ENCODE data around the gene BRINP1.

BRINP1 gene, protein sequence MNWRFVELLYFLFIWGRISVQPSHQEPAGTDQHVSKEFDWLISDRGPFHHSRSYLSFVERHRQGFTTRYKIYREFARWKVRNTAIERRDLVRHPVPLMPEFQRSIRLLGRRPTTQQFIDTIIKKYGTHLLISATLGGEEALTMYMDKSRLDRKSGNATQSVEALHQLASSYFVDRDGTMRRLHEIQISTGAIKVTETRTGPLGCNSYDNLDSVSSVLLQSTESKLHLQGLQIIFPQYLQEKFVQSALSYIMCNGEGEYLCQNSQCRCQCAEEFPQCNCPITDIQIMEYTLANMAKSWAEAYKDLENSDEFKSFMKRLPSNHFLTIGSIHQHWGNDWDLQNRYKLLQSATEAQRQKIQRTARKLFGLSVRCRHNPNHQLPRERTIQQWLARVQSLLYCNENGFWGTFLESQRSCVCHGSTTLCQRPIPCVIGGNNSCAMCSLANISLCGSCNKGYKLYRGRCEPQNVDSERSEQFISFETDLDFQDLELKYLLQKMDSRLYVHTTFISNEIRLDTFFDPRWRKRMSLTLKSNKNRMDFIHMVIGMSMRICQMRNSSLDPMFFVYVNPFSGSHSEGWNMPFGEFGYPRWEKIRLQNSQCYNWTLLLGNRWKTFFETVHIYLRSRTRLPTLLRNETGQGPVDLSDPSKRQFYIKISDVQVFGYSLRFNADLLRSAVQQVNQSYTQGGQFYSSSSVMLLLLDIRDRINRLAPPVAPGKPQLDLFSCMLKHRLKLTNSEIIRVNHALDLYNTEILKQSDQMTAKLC

DNA sequence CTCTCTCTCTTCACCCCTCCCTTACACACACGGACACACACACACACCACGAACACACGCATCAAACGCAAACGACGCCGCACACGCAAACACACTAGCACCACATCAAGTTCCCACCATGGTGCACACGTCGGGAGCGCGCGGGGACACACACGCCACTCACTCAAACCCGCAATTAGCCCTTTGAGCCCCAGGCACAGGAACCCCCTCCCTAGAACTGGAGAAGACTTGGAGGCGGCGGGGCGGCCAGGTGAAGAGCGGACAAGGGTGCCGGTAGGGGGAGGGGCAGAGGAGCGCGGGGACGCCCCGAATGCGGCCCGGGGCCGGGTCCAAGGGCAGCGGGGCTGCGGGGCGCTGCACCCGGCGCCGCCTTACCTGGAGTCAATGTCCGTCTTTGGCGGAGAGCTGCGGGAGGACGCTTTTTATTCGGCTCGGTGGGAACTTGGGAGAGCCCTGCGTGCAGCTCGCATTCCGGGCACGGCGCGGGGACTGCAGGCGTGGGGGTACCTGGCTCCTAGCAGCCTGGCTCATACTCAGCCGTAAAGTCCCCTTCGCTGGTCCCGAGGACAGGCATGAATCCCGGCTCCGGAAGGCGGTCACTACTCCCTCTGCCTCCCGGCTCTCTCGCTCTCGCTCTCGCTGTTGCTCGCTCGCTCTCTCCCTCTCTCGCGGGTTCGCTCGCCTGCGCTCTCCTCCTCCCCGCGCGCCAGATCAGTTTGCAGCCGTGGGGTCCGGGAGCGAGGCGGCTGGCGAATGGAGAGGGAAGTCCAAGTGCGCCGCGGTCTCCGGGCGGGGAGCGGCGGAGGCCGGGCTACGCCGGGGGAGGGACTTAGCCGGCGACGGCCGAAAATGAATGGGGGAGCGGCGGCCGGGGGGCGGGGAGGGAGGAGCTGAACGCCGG is at the start of gene BRINP1:
TSS of gene BRINP1 (minus strand) at position 755 of the 901 bp plus-strand sequence. CDS start 56,080 bp downstream, outside the sequence.
- no peak for DNase-seq

DNA sequence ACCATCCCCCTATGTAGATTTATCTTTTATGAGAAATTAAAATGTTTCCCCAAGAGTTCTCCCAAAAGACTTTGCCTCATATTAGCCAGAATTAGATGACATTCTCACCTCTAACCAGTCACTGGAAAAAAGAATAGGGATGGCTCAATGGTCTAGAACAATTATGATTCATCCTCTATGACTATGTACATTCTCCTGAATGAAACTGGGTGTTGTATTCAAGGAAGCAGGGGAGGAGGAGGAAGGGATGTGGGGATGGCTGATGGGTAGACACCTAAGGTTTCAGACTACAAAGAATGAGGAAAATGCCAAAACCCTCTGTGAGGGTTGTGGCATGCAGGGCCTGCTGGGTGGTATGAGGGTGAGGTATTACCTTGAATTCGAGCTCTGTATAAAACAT is 49.5 kb upstream of the BRINP1 start:
- no peak for DNase-seq

DNA sequence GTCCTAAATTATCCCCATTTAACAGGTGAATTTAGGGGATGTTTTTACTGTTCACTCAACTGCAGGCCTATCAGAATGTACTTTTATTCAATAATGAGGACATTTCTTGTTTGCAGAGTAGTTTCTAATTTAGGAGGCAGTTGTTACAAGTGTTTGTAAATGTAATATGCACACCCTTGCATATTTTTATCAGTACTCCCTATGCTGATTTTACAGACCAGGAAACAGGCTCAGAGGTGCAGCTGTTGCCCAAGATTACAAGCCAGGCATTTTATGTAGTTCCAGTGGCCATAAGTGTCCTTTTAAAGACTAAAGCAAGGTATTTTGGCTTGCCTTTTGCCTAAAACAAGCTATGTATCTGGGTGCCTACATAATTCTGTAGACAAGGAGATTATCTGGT is 47.6 kb upstream of the BRINP1 start:
- DNase-seq: no peak

DNA sequence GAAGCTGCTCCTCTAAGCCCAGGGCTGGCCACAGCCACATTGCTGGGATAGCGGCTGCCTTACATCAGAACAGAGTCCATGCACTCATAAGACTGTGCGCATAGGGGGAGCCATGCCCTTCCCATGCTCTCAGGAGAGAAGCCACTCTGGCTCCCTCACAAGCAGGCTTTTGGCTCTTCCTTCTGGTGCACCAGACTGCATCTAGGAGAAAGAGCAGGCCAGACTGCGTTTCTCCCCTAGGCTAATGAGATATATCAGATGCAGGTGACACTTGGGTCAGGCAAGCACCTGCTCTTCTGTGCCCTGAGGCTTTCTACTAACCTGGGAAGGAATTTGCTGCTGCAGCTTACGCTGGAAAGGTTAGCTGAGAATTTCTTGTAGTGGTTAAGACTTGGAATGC is 43.2 kb upstream of the BRINP1 start:
- no peak for DNase-seq

DNA sequence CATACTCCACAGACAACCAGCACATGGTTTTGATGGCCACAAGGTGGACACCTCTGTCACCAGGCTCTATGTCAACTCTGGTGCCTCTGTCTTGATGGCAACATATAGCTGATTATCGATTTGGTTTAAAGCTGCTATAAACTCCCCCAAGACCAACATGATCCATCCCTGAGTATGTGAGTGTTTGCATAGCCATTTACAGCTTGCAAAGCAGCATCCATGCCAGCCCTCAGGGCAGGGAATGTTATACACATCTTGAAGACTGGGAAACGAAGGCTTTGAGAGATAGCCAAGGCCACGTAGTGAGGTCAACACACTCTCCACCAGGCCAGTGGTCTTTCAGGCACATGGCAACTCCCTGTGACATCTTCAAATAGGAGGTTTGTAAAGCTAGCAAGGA is 40.3 kb upstream of the BRINP1 start:
- DNase-seq: no peak

DNA sequence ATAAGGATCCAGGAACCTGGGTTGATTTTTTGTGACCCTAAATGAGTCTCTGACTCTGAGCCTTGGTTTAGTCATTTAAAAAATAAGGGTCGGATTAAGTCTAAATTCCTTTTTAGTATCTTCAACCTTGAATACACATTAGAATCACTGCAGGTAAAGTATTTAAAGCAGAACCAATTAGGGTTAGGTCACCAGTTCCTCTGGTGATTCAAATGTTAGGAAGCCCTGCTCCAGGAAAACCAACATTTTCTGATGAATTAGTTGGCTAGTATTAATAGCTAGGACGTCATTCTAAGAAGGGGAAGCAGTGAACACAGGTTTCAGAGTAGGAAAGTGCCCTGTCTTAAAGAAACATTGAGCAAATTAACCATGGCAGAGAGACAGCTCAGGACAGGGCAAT is 31.4 kb upstream of the BRINP1 start:
- no peak for DNase-seq

DNA sequence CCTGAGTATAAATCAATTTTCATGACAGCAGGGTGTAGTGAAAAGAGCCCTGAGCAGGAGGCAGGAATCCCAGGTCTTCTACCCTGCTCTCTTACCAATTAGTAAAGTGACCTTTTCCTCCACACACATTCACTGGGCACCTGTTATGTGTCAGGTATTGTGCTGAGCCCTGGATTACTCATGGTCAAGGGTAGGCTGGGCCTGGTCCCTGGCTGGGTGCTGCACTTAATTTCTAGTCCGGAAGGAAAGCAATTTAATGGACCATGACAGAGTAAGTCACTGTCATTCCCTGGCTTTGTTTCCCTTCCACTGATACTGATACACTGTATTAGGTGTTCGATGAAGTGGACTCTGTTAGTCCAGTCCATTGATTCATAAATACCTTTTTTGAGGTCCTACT is 29.1 kb upstream of the BRINP1 start:
- DNase-seq: no peak

DNA sequence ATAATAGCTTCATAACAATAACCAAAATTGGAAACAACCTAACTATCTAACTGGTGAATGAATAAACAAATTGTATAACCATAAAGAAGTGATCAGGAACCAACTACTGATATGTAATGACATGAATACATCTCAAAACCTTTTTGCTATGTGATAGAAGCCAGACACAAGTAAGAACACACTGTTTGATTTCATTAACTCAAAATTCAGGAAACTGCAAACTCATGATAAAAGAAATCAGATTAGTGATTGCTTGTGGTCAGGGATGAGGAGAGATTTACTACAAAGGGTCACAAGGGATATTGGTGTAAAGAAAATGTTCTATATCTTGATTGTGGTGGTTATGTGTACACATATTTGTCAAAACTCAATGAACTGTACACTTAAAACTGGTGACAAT is 22.6 kb upstream of the BRINP1 start:
- no peak for DNase-seq

DNA sequence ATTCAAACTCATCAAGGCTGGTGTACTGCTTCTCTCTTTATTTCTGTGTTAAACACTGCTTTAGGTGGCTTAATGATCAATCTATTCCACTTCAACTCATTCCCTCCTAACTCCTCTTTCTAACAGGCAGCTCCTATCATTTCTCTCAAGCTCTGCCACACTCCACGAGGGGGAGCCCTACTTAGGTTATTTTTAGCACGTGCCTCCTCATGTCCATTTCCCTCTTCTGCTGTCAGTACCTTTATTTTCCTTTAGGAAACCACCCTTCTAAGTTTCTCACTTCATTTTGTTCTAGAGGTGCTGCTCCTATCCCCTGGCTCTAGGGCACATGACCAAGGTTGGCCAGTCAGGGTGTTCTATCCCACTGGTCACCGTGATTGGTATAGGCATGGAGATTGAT is 6.7 kb upstream of the BRINP1 start:
- no peak for DNase-seq

DNA sequence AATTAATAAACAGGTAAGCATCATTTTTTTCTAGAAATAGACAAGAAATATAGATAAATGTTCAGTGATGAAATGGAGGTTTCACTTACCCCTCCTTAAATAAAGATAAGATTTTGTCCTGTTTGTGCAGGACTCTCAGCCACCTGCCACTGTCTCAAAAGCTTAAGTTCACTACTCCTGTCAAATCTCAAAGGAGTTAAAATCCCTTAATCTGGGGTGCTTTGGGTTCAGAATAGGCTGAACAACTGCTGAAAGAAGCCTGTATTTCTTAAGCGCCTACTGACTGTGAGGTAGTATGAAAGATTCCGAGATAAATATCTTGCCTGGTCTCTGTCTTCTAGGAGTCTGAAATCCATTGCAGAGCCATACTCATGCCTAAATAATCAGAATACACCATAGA is 3.7 kb upstream of the BRINP1 start:
- no peak for DNase-seq

DNA sequence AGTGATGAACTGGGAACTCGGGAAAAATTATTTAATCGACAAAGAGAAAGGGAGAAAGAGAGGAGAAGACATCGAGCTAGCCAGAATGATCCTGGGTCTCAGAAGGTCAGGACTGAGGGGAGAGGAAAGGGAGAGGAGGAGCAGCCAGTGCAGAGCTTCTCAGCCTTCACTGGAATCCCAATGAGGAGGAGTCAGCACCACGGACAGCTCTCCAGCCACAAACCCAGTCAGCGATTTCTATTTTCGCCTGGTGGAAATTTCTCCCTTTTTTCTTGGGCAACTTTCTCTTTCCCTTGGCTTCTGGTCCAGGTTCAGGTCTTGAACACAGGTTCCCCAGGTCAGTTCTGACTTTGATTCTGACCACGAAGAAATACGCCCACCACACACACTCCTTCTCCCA is 1.6 kb upstream of the BRINP1 start:
- no peak for DNase-seq

DNA sequence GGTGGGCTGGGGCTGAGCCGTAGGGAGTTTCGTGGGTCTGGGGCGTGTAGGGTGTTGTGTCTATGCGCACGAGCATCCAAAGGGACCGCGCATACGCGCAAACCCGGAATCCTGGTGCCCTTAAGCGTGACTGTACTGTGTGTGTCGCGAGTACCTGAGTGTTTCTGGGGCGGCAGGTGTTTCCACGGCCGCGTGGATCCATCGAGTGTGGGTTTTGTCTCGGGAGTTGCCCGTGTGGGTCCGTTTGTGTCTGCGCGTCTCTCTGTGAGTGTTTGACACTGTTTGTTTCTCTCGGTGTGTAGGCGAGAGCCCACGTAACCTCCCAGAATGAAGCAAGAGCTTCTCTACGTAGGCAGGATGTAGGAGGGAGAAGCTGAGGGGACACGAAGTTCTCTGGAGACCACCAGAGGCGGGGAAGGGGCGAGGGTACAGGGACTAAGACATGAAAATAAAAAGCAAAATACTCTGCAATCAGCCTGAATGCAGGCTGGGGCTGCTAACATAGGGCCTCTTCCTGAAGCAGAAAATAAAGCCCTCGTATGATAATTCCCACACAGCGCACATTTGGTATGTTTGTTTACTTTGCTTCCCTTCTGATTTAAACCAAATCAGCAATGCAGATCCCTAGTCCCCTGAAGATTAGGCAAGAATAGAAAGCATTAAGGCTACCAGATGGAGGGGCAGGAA is 588 bp upstream of the BRINP1 start:
- DNase-seq: no peak

DNA sequence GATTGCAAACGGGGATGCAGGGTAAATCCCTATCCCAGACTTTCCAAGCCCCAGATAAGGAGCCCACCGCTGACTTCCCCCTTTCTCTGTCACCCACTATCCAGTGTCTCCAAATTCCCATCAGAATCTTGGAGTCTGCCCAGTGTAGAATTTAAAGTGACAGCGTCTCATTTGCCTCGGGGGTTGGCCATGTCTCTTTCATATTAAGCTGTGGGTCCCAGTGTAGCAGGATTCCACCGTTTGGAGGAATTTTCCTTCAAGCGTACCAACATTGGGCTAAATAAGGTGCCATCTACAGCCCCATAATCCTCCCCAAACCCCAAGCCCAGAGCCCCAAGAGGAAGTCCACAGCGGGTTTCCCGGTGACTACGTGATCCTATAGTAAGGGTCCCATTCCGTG is 1.1 kb downstream of the BRINP1 start:
- DNase-seq: no peak

DNA sequence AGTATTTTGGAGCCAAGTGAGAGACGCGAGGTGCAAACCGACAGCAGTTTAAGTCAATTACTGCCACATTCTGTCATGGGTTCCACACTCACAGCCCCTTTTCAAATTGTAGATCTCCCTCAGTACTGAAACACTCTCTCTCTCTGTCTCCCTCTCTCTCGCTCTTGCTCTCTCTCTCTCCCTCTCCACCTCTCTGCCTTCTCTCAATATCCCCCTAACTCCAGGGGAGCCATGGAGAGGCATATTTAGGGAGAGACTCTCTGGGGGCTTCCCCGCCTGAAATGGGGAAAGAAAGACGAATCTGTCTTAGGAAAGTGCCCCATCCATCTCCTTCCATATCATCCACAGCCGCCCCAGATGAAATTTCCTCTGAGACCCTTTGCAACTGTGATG is 1.6 kb downstream of the BRINP1 start:
- no peak for DNase-seq

DNA sequence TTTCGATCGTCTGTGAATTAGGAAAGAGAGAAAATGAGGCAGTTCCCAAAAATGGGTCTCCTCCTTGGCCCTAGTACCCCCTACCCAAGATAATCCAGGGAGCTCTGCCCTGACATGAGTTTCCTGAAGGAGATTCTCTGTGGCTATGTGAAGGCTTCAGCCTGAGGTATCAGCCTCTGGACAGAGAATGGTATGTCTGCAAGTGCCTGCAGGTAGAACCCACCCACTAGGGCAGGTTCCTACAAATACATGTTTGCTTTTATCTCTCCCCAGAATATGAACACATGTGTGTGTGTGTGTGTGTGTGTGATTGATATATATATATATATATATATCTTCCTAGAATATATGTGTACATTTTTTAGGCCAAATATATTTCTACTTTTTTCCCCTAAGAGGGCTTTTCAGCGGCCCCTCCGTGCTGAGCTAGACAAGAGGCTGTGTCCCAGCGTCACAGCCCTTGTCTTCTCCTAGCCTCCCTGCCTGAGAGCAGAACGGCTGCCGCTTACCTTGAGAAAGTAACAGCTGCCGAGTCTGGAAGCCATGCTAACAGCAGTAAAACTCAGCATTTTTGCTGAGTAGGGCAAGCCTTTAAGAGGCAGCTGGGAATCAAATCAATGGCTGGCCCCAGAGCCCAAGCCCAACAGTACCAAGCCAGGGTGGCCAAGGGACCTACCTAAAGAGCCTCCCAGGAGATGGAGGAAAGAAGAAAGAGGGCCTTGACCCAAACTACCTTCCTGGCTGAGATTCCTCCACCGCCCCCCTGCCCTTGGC is 2.1 kb downstream of the BRINP1 start:
- no peak for DNase-seq

DNA sequence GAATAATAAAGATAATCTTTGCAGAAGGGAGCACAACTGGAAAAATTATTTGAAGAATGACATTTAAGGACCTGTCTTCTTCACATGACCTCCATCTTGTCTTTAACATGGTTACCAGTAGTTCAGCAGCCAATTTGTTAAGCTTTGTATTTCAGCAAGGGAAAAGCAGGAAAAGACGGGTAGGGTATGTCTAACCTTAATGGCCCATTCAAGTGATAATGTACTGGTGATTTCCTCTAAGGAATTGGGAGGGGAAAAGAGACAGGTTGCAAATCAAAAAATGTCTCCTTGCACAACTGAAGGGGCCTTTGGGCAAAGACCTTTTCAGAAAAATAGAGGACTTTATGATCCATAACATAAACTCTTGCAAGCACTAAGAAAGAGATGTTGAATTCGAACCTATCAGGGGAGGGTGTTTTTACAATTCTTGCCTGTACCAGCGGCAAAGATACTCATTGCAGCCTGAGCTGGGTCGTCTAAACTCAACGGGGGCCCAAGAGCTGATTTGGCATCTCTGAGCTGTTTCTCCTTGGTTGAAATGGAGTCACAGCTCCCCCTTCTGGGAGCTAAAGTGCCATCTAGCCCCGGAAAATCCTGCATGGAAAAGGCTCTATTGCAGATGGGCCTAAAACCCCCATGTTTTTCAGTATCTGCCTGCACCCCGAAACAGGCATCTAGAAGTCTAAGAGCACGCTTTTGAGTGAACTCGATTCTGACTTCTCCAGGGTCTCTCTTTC is 3.8 kb downstream of the BRINP1 start:
- DNase-seq: no peak

DNA sequence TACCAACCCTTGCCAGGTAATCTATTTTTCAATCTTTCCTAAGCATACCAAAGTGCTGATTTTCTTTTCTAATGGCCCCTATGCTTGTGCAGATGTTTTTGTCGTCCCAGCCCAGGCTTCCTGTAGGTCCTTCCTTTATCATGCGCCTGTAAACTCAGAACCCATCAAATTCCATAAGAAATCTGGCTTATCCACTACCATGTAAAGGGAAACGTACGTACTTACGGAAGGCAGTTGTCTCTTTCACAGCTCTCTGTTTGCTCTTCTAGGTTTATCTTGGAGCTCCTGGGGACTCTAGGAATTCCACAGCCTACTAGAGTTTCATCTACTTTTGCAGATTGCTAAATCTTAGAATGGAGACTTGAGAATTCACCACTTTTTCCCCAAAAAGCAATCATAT is 9.0 kb downstream of the BRINP1 start:
- no peak for DNase-seq

DNA sequence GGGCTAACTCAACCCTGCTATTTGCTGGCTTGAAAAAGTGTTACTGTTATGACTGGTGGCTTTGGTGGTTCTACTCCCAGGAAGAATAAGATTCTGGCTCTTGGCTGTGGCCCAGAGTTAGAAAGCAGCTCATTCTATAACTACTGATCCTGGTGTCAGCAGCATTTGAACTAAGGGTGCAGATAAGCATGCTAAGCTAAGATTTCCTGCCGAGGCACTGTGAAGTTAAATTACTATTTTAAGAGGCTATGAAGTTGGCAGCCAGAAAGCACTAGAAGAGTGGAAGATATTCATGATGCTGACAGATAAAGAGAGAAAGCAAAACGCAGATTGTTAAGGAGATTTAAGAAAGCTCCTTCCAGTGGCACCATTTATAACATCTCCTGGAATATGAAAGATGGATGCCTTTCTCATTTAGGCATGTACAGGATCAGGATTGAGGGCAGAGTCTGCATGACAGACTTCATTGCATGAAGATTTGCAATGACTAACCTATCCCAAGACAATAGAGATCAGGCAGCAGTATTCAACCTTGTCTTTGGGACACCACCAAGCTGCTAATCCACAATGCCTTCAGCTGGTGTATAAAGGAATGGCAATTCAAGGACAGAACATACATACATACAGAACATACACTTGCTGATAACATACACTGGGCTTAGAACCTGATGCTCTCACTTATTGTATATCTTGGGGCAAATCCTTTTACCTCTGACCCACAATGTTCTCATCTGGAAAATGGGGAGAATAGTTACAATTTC is 11.7 kb downstream of the BRINP1 start:
- DNase-seq: no peak

DNA sequence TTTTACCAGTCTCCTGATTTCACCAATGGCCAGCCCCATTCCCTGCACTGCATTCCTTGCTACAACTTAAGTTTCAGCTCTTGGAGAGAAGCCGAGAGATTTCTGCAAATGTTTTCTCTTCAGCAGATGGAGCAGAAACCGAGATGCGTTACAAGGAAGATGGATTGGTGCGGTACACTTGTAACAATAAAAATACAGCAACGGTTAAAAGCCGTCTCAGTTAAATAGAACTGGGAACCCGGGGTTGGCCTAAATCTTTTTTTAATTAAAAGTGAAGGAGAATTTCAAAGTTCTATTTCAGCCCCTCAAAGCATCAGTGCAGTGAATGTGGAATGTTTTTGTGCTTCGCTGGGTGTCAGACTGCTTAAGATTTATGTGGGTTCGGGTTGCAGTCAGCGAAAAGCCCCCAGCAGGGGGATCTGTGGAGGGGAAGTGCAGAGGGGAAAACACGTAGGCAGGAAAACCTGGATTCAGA is 19.8 kb downstream of the BRINP1 start:
- no peak for DNase-seq

Measured in CD4-positive, alpha-beta T cell treated with Interleukin-15 for 1 hour (primary cell).